COR-L47 (cell line): ENCODE data around the gene CTDP1.
"Not testable (repeated sequence)": the region's sequence is repeated elsewhere in the genome, so short reads cannot be mapped to it uniquely, and the experiment has no call there.

Experiments used
- DNase-seq: peaks from one replicate; lab custom pipeline; 2025; lab: John Stamatoyannopoulos, UW

CTDP1 gene

GRCh38 chr18:79682894-79683625 is 3.5 kb downstream of the CTDP1 start:
- DNase-seq = no peak

DNA sequence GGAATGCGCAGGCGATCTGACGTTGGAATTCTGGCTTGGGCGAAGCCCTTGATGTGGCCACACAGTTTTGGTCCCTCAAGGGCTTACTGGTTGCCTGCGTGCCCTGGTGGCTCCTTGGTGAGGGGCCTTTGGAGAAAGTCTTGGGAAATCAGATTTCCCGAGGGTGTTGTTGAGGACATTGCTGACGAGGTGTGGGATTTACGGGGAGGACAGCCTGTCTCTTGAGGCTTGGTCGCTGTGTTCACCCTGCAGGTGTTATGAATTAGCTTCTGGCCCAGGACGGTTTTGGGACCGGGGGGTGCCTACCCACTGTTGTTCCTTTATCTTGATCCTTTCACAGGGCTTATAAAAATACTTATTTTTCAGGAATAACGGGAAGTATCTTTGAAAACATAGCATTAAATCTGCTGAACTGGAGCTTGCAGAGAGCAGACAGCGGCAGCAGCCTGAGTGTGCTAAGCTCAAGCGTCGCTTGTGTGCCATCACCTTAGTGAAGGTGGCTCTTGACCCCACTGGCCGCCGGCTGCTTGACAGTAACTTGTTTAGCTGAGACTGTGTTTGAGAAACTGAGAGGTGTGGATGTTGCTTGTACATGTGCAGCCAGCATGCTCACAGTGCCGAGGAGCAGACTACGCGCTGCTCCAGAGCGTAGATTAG is 4.2 kb downstream of the CTDP1 start:
- no peak for DNase-seq

DNA sequence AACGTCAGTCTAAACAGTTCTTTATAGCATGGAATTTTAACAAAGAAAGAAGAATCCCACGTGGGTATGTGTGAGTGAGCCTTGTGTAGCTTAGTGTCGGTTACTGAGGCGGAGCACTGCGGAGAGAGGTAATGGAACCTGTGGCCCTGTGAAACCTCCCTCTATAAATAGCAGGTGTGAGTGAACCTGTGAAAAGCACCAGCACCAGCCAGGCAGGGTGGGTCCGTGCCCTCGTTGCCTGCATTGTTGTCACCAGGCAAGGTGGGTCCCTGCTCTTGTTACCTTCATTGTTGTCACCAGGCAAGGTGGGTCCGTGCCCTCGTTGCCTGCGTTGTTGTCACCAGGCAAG is 4.7 kb downstream of the CTDP1 start:
- DNase-seq = no peak

- DNase-seq = no peak
Observed at GRCh38 chr18:79684787-79685186, 5.2 kb downstream of the CTDP1 start.

GRCh38 chr18:79685281-79685680 is 5.7 kb downstream of the CTDP1 start:
- DNase-seq = no peak

DNA sequence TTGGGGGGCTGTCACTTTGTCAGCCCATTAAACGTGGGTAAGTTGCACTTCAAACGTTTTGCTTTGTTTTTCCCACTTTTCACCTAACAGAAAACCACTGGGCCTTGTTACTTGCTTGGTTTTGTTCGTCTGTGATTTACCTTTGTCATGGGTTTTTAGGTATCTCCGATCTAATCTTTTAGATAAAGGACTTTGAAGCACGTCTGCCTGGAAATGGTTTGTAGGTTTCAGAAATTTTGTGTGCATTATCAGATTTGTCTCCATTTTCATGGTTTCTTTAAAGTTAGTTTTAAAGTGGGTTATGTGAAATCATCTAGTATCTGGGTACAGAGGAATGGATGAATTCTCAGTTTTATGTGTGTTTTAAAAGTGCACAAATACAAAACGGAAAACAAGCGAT is 6.4 kb downstream of the CTDP1 start:
- DNase-seq = no peak

- DNase-seq = no peak
Observed at GRCh38 chr18:79687806-79688205, 8.2 kb downstream of the CTDP1 start.

DNA sequence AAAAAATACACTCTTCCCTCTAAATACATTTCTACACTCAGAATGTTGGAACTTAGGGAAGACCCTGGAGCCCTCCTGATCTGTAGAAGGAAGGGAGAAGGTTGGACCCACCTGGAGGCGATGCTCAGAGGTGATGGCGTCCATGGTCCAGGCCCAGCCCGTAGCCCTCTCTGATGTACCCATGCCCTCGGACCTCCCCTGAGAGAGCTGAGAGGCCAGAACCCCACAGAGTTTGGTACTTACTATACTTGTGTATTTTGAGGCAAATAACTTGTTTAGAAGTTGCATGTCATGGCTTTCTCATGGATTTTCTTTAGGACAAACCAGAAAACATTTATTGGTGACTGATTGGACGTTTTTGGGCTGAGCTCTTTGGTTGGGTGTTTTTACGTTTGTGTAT is 10.5 kb downstream of the CTDP1 start:
- DNase-seq = no peak

GRCh38 chr18:79690586-79691482 is 11.2 kb downstream of the CTDP1 start:
- no peak for DNase-seq

DNA sequence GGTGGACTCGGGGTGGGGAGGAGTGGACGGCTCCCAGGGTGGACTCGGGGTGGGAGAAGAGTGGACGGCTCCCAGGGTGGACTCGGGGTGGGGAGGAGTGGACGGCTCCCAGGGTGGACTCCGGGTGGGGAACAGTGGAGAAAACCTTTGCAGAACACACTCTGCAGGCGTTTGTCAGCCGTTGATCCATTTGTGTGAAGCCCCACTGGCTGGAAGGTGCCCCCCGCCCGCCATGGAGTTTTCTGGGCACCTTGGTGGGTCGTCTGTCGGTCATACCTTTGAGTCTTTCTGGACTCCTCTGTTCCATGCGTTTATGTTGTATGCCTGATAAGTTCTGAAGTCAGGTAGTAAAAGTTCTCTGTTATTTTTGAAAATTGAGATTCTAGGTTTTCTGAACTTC is 12.5 kb downstream of the CTDP1 start:
- DNase-seq = no peak

- no peak for DNase-seq
Observed at GRCh38 chr18:79692886-79693285, 13.3 kb downstream of the CTDP1 start.

GRCh38 chr18:79693561-79694205 is 14.1 kb downstream of the CTDP1 start:
- peak; percentile 30 for DNase-seq

DNA sequence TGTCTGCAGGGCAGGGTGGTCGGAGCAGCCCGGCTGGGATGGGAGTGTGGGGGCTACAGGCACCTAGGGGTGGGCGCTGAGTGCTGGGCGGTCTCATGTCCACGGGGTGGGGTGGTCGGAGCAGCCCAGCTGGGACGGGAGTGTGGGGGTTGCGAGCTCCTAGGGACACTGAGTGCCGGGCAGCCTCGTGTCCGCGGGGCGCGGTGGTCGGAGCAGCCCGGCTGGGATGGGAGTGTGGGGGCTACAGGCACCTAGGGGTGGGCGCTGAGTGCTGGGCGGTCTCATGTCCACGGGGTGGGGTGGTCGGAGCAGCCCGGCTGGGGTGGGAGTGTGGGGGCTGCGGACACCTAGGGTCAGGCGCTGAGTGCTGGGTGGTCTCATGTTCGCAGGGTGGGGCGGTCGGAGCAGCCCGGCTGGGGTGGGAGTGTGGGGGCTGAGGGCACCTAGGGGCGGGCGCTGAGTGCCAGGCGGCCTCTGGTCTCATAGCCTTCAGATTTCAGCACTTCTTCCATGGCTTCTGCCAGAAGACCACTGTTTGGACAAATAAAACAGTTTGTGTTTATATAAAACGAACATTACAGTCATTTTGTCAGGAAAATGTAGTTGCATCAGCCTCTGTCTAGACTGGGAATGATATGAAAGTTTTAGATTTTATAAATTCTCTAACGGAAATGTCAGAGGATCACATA is 14.7 kb downstream of the CTDP1 start:
- not testable (repeated sequence) for DNase-seq

DNA sequence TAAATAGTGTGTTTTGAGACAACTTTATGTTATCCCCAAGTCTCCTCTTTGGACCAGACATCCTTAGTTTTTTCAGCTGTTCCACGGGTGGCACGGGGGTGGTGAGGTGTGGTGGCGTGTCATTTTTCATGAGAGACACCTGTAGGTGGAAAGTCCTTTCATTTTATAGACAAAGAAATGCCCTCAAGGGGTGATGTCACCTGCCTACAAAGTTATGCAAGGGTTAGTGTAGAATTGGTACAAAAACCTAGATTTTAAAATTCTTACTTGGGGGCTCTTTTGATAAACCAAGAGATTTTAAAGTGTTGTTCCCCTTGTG is 15.3 kb downstream of the CTDP1 start:
- DNase-seq = no peak

- DNase-seq = no peak
Observed at GRCh38 chr18:79695269-79695668, 15.7 kb downstream of the CTDP1 start.

GRCh38 chr18:79695856-79696850 is 16.6 kb downstream of the CTDP1 start:
- no peak for DNase-seq

DNA sequence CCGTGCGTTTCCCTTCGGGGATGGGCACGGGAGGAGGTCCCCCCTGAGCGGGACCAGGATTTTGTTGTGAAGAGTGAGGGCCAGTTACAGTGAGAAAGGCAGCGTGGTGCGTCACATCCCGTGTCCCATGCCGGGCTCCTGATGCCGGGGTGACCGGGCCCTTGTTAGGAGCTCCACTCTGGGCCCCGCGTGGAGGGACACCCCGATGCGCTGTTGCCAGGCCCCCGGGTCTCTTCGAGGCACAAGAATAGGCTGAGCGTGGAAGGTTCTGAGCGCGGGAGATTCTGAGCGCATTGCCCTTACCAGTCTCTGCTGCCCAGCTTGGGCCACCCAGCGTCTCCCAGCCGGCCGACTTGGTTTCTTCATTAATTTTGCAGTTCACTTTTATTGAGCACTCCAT is 17.6 kb downstream of the CTDP1 start:
- DNase-seq = no peak

GRCh38 chr18:79697976-79698375 is 18.4 kb downstream of the CTDP1 start:
- DNase-seq = no peak

GRCh38 chr18:79698668-79699335 is 19.2 kb downstream of the CTDP1 start:
- no peak for DNase-seq

DNA sequence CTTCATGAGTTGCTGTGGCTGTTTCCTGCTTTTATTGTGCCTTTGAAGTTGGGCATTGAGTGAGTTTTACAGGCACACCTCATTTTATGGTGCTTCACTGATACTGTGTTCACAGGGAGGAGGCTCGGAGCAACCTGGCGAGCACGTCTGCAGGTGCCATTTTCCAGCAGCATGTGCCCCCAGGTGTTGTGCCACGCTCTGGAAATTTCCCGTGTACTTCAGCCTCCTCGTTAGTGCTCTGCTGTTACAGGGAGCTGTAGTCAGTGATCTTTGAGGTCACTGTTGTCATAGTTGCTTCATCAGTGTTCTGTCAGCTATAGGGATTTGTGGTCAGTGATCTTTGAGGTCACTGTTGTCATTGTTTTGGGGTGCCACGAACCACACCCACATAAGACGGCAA is 20.1 kb downstream of the CTDP1 start:
- no peak for DNase-seq
